ENCODE data around the gene FBF1. TPM values are rescaled to one million over a fixed set of nuclear protein-coding genes. Genes with fewer than 3 reads are reported as not detected.
A peak's percentile ranks its signal among the peaks of the same experiment; 100 is the strongest.

The FBF1 gene
- total and polyA plus RNA-seq, 2 of the 4 experiments (the other 2 are of a cell fraction): 4.5 to 8.0 TPM

GRCh38 chr17:75876938-75877751 lies 63.7 kb downstream of the FBF1 start (continued):
- TF ChIP-seq NFE2L2 (IDR thresholded peaks at IDR 0.05; ENCODE audit: low read depth, low read length) (0 out of 2 replicates have a peak, but pooled peaks have one; percentile 1), CEBPB (IDR thresholded peaks at IDR 0.05; ENCODE audit: low read depth, low read length) (no peak), RFX5 (IDR thresholded peaks at IDR 0.05; ENCODE audit: low read depth, low read length) (no peak), ELK1 (IDR thresholded peaks at IDR 0.05; ENCODE audit: borderline replicate concordance, low read depth, low read length) (no peak)
